SK-N-SH (cell line): ENCODE results near the gene ANKMY1. TPM values are rescaled to one million over a fixed set of nuclear protein-coding genes. Genes with fewer than 3 reads are reported as not detected.

ENCODE experiments used
- CTCF ChIA-PET: fragments of 300-600, 350-600 bp; formaldehyde crosslinking; extraction: SDS; loops from one replicate; lab custom pipeline; 2021; lab: Yijun Ruan, JAX
- POLR2A ChIA-PET: fragments of 350-600 bp; sonication (Branson Sonifier 250); formaldehyde crosslinking; extraction: SDS; loops from one replicate; lab custom pipeline; 2020; ENCODE audit warnings: antibody characterized with exemption, inconsistent platforms; lab: Yijun Ruan, JAX
- DNase-seq: peaks from one replicate; pipeline ENCODE4 v3.0.0; 2012
- H2AFZ ChIP-seq: fragments of 200-600 bp; sonication (generic); 2 replicates; pipeline ENCODE4 v1.8.1; 2016; ENCODE audit warnings: antibody characterized with exemption, mild to moderate bottlenecking, low read depth
- H3F3A ChIP-seq: fragments of 200-600 bp; sonication (generic); replicated peaks from 2 replicates; pipeline ENCODE3; 2016; ENCODE audit warnings: antibody characterized with exemption, mild to moderate bottlenecking; ENCODE audit not compliant: insufficient read depth
- H3K27ac ChIP-seq, 2 experiments: fragments of 200-500 bp in 1 of 2; fragments of 200-600 bp in 1 of 2; sonication (Bioruptor generic) in 1 of 2; sonication (generic), shearing (Covaris generic) in 1 of 2; 2 replicates each; pipeline versions ENCODE4 v1.5.1 to v1.6.1; 2014 to 2016; ENCODE audit warnings: low read depth in 2 of 2, inconsistent platforms in 1 of 2, low read length in 1 of 2, mild to moderate bottlenecking in 1 of 2, mixed read lengths in 1 of 2
- H3K27me3 ChIP-seq: fragments of 200-600 bp; sonication (generic), shearing (Covaris generic); 2 replicates; pipeline ENCODE4 v1.6.1; 2016; ENCODE audit warnings: mixed run types; ENCODE audit not compliant: insufficient read depth
- H3K36me3 ChIP-seq, 2 experiments: fragments of 200-500 bp in 1 of 2; fragments of 200-600 bp in 1 of 2; sonication (Bioruptor generic) in 1 of 2; sonication (generic) in 1 of 2; replicated peaks in 1 of 2; 2 replicates each; pipeline versions ENCODE3 to v1.5.1; 2014 to 2016; ENCODE audit warnings: low read length in 1 of 2, mild to moderate bottlenecking in 1 of 2; ENCODE audit not compliant: insufficient read depth in 2 of 2, control insufficient read depth in 1 of 2
- H3K4me1 ChIP-seq, 2 experiments: fragments of 200-500 bp in 1 of 2; fragments of 200-600 bp in 1 of 2; sonication (Bioruptor generic) in 1 of 2; sonication (generic), shearing (Covaris generic) in 1 of 2; 2 replicates each; pipeline versions ENCODE4 v1.5.1 to v1.6.1; 2014 to 2016; ENCODE audit warnings: low read depth in 1 of 2, low read length in 1 of 2, mixed run types in 1 of 2; ENCODE audit not compliant: insufficient read depth in 2 of 2, control insufficient read depth in 1 of 2
- H3K4me2 ChIP-seq: fragments of 200-600 bp; sonication (generic), shearing (Covaris generic); 2 replicates; pipeline ENCODE4 v1.6.1; 2017; ENCODE audit warnings: mixed run types
- H3K4me3 ChIP-seq, 2 experiments: fragments of 200-500 bp in 1 of 2; fragments of 200-600 bp in 1 of 2; sonication (Bioruptor generic) in 1 of 2; sonication (generic), shearing (Covaris generic) in 1 of 2; 2 replicates each; pipeline versions ENCODE4 v1.5.1 to v1.8.1; 2014 to 2016; ENCODE audit warnings: low read depth in 2 of 2, inconsistent platforms in 1 of 2, low read length in 1 of 2, mild to moderate bottlenecking in 1 of 2, mixed read lengths in 1 of 2, moderate library complexity in 1 of 2
- H3K79me2 ChIP-seq: fragments of 200-600 bp; sonication (generic); 2 replicates; pipeline ENCODE4 v1.8.1; 2017; ENCODE audit warnings: mild to moderate bottlenecking; ENCODE audit not compliant: insufficient read depth
- H3K9ac ChIP-seq: fragments of 200-600 bp; sonication (generic); 2 replicates; pipeline ENCODE4 v1.6.1; 2017; ENCODE audit warnings: mixed run types
- H3K9me2 ChIP-seq: fragments of 200-600 bp; sonication (generic); 2 replicates; pipeline ENCODE4 v1.6.1; 2017; ENCODE audit warnings: mixed run types
- H3K9me3 ChIP-seq: fragments of 200-600 bp; sonication (generic); 2 replicates; pipeline ENCODE4 v1.6.1; 2017; ENCODE audit warnings: mixed run types, mild to moderate bottlenecking, moderate library complexity
- H4K20me1 ChIP-seq: fragments of 200-600 bp; sonication (generic); 2 replicates; pipeline ENCODE4 v1.6.1; 2017; ENCODE audit warnings: mild to moderate bottlenecking, mixed run types; ENCODE audit not compliant: insufficient read depth
- CHD2 ChIP-seq: fragments of 150-350 bp; IDR thresholded peaks from 2 replicates; pipeline ENCODE4 v1.6.1; 2018; ENCODE audit warnings: low read length; ENCODE audit not compliant: partially characterized antibody
- MXI1 ChIP-seq: IDR thresholded peaks from 2 replicates; pipeline ENCODE4 v1.6.1; 2012; ENCODE audit warnings: mild to moderate bottlenecking, low read depth, low read length, improper control_type of control experiment
- NRF1 ChIP-seq: IDR thresholded peaks from 2 replicates; pipeline ENCODE4 v1.6.1; 2012; ENCODE audit warnings: low read depth, mild to moderate bottlenecking, low read length
- RXRA ChIP-seq: IDR thresholded peaks from 2 replicates; pipeline ENCODE4 v1.4.0; 2012; ENCODE audit warnings: low read depth, mild to moderate bottlenecking, borderline replicate concordance
- TEAD4 ChIP-seq: IDR thresholded peaks from 2 replicates; pipeline ENCODE4 v1.4.0; 2012; ENCODE audit warnings: mild to moderate bottlenecking, borderline replicate concordance; ENCODE audit not compliant: insufficient read depth
- WGBS: methylation state at CpG from one replicate; pipeline ENCODE4 v1.1.6; 2017; ENCODE audit warnings: low lambda C conversion rate; 5-methylcytosine and 5-hydroxymethylcytosine counted together
- polyA plus RNA-seq, 3 experiments: library from polyadenylated mRNA; depleted of rRNA; stranded (reverse); fragments of >200 nt; gene quantifications; 2 replicates each; pipeline ENCODE4 v1.2.3, GENCODE V29; 2012
- TF ChIP-seq, protein P1 (sequence below): IDR thresholded peaks from 2 replicates; pipeline ENCODE4 v1.4.0; 2012; ENCODE audit warnings: low read depth, borderline replicate concordance
- TF ChIP-seq, protein P2 (sequence below): IDR thresholded peaks from 2 replicates; pipeline ENCODE4 v1.4.0; 2012; ENCODE audit warnings: low read depth
- TF ChIP-seq, protein P3 (sequence below): IDR thresholded peaks from 2 replicates; pipeline ENCODE4 v1.6.1; 2012; ENCODE audit warnings: mild to moderate bottlenecking, low read depth, low read length, moderate library complexity

The ANKMY1 gene
- polyA plus RNA-seq, 1 of the 3 experiments (the other 2 are of a cell fraction), result 12.1 TPM

DNA sequence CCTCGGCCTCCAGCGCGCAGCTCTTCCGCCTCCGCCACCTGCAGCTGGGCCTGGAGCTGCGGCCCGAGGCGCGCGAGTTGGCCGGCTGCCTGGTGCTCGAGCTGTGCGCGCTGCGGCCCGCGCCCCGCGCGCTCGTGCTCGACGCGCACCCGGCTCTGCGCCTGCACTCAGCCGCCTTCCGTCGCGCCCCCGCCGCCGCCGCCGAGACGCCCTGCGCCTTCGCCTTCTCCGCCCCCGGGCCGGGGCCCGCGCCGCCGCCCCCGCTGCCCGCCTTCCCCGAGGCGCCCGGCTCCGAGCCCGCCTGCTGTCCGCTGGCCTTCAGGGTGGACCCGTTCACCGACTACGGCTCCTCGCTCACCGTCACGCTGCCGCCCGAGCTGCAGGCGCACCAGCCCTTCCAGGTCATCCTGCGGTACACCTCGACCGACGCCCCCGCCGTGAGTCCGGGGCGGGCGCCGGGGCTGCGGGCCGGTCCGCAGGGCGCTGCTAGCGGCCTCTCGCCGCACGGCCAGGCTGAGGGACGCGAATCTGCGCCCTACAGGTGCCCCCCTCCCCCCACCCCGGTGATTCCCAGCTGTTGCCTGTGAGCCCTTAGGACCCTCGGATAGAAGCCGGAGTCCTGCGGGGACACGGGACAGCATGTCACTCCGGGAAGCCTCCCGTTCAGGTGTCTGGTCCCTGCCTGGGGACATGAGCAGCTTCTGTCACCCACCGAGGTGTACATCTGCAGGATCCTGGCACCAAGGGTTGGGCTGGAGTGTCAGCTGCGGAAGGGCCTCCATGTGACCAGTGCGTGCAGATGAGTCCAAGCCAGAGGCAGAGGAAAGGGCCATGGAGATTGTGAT is 11.1 kb upstream of the ANKMY1 start:
- no peaks in the 10 kb centered on the region for H3K9me3 ChIP-seq
- peak overlapping the region; percentile 93 for H3K4me2 ChIP-seq
- peak; percentile 83 for DNase-seq
- H3K4me3 ChIP-seq, result peak overlapping the region; percentile 73 to 80
- H3F3A ChIP-seq, result peaks cover 7% of the 10 kb centered on the region
- peak overlapping the region; percentile 56; the same call in 1 of the 2 replicates for H2AFZ ChIP-seq
- peaks cover 26 to 39% of the 10 kb centered on the region in 2 experiments; a peak in 3 of 4 replicates for H3K4me1 ChIP-seq
- POLR2A ChIA-PET, result interaction anchor here (0.5 to 1.7 kb wide), 5 partner anchors 8 to 1525 kb away, joined by 3 to 25 read pairs (median 3); partner anchors contain the start of gene CAPN10
- H3K9ac ChIP-seq, result peak overlapping the region; percentile 60
- TF ChIP-seq, protein P1, sequence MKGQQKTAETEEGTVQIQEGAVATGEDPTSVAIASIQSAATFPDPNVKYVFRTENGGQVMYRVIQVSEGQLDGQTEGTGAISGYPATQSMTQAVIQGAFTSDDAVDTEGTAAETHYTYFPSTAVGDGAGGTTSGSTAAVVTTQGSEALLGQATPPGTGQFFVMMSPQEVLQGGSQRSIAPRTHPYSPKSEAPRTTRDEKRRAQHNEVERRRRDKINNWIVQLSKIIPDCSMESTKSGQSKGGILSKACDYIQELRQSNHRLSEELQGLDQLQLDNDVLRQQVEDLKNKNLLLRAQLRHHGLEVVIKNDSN, result 0 out of 2 replicates have a peak, but pooled peaks have one; percentile 9
- TF ChIP-seq NRF1, result peak; percentile 30; the same call in 1 of the 2 replicates
- TF ChIP-seq CHD2, result no peak
- TF ChIP-seq RXRA, result no peak
- TF ChIP-seq, protein P2, sequence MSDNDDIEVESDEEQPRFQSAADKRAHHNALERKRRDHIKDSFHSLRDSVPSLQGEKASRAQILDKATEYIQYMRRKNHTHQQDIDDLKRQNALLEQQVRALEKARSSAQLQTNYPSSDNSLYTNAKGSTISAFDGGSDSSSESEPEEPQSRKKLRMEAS, result no peak
- TF ChIP-seq, protein P3, sequence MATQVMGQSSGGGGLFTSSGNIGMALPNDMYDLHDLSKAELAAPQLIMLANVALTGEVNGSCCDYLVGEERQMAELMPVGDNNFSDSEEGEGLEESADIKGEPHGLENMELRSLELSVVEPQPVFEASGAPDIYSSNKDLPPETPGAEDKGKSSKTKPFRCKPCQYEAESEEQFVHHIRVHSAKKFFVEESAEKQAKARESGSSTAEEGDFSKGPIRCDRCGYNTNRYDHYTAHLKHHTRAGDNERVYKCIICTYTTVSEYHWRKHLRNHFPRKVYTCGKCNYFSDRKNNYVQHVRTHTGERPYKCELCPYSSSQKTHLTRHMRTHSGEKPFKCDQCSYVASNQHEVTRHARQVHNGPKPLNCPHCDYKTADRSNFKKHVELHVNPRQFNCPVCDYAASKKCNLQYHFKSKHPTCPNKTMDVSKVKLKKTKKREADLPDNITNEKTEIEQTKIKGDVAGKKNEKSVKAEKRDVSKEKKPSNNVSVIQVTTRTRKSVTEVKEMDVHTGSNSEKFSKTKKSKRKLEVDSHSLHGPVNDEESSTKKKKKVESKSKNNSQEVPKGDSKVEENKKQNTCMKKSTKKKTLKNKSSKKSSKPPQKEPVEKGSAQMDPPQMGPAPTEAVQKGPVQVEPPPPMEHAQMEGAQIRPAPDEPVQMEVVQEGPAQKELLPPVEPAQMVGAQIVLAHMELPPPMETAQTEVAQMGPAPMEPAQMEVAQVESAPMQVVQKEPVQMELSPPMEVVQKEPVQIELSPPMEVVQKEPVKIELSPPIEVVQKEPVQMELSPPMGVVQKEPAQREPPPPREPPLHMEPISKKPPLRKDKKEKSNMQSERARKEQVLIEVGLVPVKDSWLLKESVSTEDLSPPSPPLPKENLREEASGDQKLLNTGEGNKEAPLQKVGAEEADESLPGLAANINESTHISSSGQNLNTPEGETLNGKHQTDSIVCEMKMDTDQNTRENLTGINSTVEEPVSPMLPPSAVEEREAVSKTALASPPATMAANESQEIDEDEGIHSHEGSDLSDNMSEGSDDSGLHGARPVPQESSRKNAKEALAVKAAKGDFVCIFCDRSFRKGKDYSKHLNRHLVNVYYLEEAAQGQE, result no peak
- no peak for TF ChIP-seq TEAD4
- peak; percentile 20; the same call in 1 of the 2 replicates for TF ChIP-seq MXI1
- TF ChIP-seq, all 33 proteins: peak for 3
- 0 out of 2 replicates have a peak, but pooled peaks cover 12% of the 10 kb centered on the region for H4K20me1 ChIP-seq
- WGBS, result 43% methylated on average over 10 of the region's 93 CpGs
- H3K36me3 ChIP-seq, result peaks cover 0 to 7% of the 10 kb centered on the region in 2 experiments
- H3K9me2 ChIP-seq, result no peaks in the 10 kb centered on the region
- CTCF ChIA-PET, result interaction anchor here (0.7 to 1.7 kb wide), 8 partner anchors 11 to 271 kb away, joined by 3 to 6 read pairs (median 4); partner anchors contain the start of gene CAPN10
- H3K27me3 ChIP-seq, result no peaks in the 10 kb centered on the region
- H3K27ac ChIP-seq, result peak overlapping the region in 1 of 2 experiments; percentile 67; a peak in 2 of 4 replicates
- peaks cover 26% of the 10 kb centered on the region; the same call in 1 of the 2 replicates for H3K79me2 ChIP-seq
